A673 (cell line): Measurements from ENCODE around the gene WDR26. TPM values are rescaled to one million over a fixed set of nuclear protein-coding genes. Genes with fewer than 3 reads are reported as not detected.

Experiments
- BruUV-seq: library from RNA; stranded (reverse); fragments of 400-500 nt; replicated peaks from 2 replicates; lab custom pipeline; 2021; lab: Mats Ljungman, UMichigan
- CTCF ChIA-PET: fragments of 300-600 bp; sonication (Branson Sonifier 250); formaldehyde crosslinking; loops from one replicate; lab custom pipeline; 2022; ENCODE audit warnings: antibody characterized with exemption; lab: Charles Lee
- POLR2A ChIA-PET: fragments of 300-600 bp; sonication (Branson Sonifier 250); formaldehyde crosslinking; loops from one replicate; lab custom pipeline; 2022; ENCODE audit warnings: antibody characterized with exemption; ENCODE audit not compliant: low non-redundant PET; lab: Charles Lee
- DNase-seq: peaks from one replicate; pipeline ENCODE4 v3.0.0-alpha.2; 2015; ENCODE audit warnings: low spot score
- H3K27ac ChIP-seq: fragments of 200-600 bp; sonication (generic); 2 replicates; pipeline ENCODE4 v1.5.1; 2016; ENCODE audit warnings: mixed run types, low read depth, mild to moderate bottlenecking, mixed read lengths, antibody characterized with exemption, low read length; ENCODE audit not compliant: poor library complexity, severe bottlenecking
- H3K27me3 ChIP-seq: fragments of 200-600 bp; sonication (generic); replicated peaks from 2 replicates; pipeline ENCODE4 v1.6.1; 2017; ENCODE audit warnings: mixed run types, low read depth, mild to moderate bottlenecking, mixed read lengths, antibody characterized with exemption, low read length; ENCODE audit not compliant: insufficient read depth, poor library complexity
- H3K36me3 ChIP-seq: fragments of 200-600 bp; sonication (generic); 2 replicates; pipeline ENCODE4 v1.6.1; 2016; ENCODE audit warnings: mixed run types, mild to moderate bottlenecking, mixed read lengths, antibody characterized with exemption, low read length; ENCODE audit not compliant: insufficient read depth, poor library complexity, severe bottlenecking
- H3K4me1 ChIP-seq: fragments of 200-600 bp; sonication (generic); 2 replicates; pipeline ENCODE4 v1.6.1; 2017; ENCODE audit warnings: mixed run types, mild to moderate bottlenecking, mixed read lengths, antibody characterized with exemption, low read length; ENCODE audit not compliant: insufficient read depth, poor library complexity, severe bottlenecking
- H3K4me3 ChIP-seq: fragments of 200-600 bp; sonication (generic); 2 replicates; pipeline ENCODE4 v1.5.1; 2016; ENCODE audit warnings: low read depth, mixed run types, mild to moderate bottlenecking, mixed read lengths, low read length; ENCODE audit not compliant: poor library complexity, severe bottlenecking
- H3K9me3 ChIP-seq: fragments of 200-600 bp; sonication (generic); 2 replicates; pipeline ENCODE4 v1.6.1; 2016; ENCODE audit warnings: mixed run types, low read depth, mild to moderate bottlenecking, mixed read lengths, antibody characterized with exemption, low read length; ENCODE audit not compliant: poor library complexity, severe bottlenecking
- CTCF ChIP-seq: fragments of 300-800, 200-600 bp; sonication (generic); conservative IDR thresholded peaks from 2 replicates; pipeline ENCODE4 v1.5.1; 2017; ENCODE audit warnings: low read depth, mild to moderate bottlenecking, antibody characterized with exemption, low read length, moderate library complexity, mixed read lengths
- EZH2 ChIP-seq: fragments of 200-600 bp; sonication (generic); IDR thresholded peaks from 2 replicates; pipeline ENCODE4 v1.6.1; 2017; ENCODE audit warnings: borderline replicate concordance, low read depth, mild to moderate bottlenecking, mixed read lengths, antibody characterized with exemption, low read length; ENCODE audit not compliant: poor library complexity, severe bottlenecking
- intact Hi-C: fragments of 100-400 bp; cut with micrococcal nuclease; formaldehyde crosslinking; loops from one replicate; pipeline ENCODE4 v1.10.0; 2022; ENCODE audit not compliant: unreplicated experiment
- total RNA-seq: library from RNA; stranded (reverse); gene quantifications from 2 replicates; pipeline ENCODE4 v1.2.3, GENCODE V29; 2021

The WDR26 gene
- total RNA-seq, 1 experiment from 2014 or later: 73.5 TPM

- intact Hi-C loops: no loop called here
- Histone ChIP-seq H3K27me3 (no peaks in the 10 kb centered on the region), H3K27ac (no peak overlapping the region), H3K36me3 (peaks cover 84% of the 10 kb centered on the region), H3K4me3 (no peak overlapping the region), H3K4me1 (peaks cover 7% of the 10 kb centered on the region), H3K9me3 (no peaks in the 10 kb centered on the region)
- TF ChIP-seq EZH2 (no peak), CTCF (no peak)
- no TSS peak for BruUV-seq
- POLR2A ChIA-PET: no interaction called here
- no peak for DNase-seq
- CTCF ChIA-PET: no interaction called here
These were observed 9.2 kb downstream of the WDR26 start for GRCh38 chr1:224425279-224425884.

GRCh38 chr1:224420106-224420505, 14.5 kb downstream of the WDR26 start:
- H3K36me3 ChIP-seq: peaks cover 97% of the 10 kb centered on the region
- H3K27ac ChIP-seq: no peak overlapping the region
- intact Hi-C loops: no loop called here

GRCh38 chr1:224411766-224412165, 22.8 kb downstream of the WDR26 start:
- CTCF ChIA-PET: no interaction called here
- H3K9me3 ChIP-seq: no peaks in the 10 kb centered on the region
- H3K4me3 ChIP-seq: no peak overlapping the region
- peaks cover 82% of the 10 kb centered on the region for H3K36me3 ChIP-seq
- no peaks in the 10 kb centered on the region for H3K27me3 ChIP-seq
- BruUV-seq: no TSS peak
- no peak for DNase-seq
- intact Hi-C loops: no loop called here
- TF ChIP-seq EZH2 (no peak), CTCF (no peak)
- H3K4me1 ChIP-seq: no peaks in the 10 kb centered on the region
- H3K27ac ChIP-seq: no peak overlapping the region
- POLR2A ChIA-PET: no interaction called here

More at GRCh38 chr1:224420106-224420505, 14.5 kb downstream of the WDR26 start:
- Histone ChIP-seq H3K4me1 (no peaks in the 10 kb centered on the region), H3K27me3 (no peaks in the 10 kb centered on the region), H3K4me3 (no peak overlapping the region), H3K9me3 (no peaks in the 10 kb centered on the region)
- no peak for TF ChIP-seq CTCF
- no peak for TF ChIP-seq EZH2
- no TSS peak for BruUV-seq
- ChIA-PET CTCF (no interaction called here), POLR2A (no interaction called here)
- DNase-seq: no peak
